IPS DF 19.7 (cell line): ENCODE measurements around the gene CIITA.
"Not testable (repeated sequence)": the region's sequence is repeated elsewhere in the genome, so short reads cannot be mapped to it uniquely, and the experiment has no call there.

Experiments
- DNase-seq: peaks from one replicate; pipeline ENCODE4 v3.0.0-alpha.2; 2013; ENCODE audit warnings: low read depth, low spot score

The CIITA gene, protein sequence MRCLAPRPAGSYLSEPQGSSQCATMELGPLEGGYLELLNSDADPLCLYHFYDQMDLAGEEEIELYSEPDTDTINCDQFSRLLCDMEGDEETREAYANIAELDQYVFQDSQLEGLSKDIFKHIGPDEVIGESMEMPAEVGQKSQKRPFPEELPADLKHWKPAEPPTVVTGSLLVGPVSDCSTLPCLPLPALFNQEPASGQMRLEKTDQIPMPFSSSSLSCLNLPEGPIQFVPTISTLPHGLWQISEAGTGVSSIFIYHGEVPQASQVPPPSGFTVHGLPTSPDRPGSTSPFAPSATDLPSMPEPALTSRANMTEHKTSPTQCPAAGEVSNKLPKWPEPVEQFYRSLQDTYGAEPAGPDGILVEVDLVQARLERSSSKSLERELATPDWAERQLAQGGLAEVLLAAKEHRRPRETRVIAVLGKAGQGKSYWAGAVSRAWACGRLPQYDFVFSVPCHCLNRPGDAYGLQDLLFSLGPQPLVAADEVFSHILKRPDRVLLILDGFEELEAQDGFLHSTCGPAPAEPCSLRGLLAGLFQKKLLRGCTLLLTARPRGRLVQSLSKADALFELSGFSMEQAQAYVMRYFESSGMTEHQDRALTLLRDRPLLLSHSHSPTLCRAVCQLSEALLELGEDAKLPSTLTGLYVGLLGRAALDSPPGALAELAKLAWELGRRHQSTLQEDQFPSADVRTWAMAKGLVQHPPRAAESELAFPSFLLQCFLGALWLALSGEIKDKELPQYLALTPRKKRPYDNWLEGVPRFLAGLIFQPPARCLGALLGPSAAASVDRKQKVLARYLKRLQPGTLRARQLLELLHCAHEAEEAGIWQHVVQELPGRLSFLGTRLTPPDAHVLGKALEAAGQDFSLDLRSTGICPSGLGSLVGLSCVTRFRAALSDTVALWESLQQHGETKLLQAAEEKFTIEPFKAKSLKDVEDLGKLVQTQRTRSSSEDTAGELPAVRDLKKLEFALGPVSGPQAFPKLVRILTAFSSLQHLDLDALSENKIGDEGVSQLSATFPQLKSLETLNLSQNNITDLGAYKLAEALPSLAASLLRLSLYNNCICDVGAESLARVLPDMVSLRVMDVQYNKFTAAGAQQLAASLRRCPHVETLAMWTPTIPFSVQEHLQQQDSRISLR

GRCh38 chr16:10876799-10877341, at the start of gene CIITA:
CIITA (plus strand) TSS chr16:10877202; CDS start chr16:10877331, 129 bp downstream.
- no peak for DNase-seq

- DNase-seq = no peak
These were observed 49.2 kb upstream of the CIITA start for GRCh38 chr16:10827691-10828341.

- DNase-seq = no peak
These were observed 48.1 kb upstream of the CIITA start for GRCh38 chr16:10828851-10829366.

DNA sequence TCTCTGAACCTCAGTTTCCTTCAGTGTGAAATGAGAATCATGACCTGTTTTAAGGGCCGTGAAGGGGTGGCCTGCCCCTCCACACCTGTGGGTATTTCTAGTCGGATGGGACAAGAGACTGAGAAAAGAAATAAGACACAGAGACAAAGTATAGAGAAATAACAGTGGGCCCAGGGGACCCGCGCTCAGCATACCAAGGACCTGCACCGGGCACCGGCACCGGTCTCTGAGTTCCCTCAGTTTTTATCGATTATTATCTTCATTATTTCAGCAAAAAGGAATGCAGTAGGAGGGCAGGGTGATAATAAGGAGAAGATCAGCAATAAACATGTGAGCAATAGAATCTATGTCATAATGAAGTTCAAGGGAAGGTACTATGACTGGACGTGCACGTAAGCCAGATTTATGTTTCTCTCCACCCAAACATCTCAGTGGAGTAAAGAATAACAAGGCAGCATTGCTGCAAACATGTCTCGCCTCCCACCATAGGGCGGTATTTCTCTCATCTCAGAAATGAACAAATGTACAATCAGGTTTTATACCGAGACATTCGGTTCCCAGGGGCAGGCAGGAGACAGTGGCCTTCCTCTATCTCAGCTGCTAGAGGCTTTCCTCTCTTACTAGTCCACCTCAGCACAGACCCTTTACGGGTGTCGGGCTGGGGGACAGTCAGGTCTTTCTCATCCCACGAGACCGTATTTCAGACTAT, 47.5 kb upstream of the CIITA start:
- not testable (repeated sequence) for DNase-seq

DNA sequence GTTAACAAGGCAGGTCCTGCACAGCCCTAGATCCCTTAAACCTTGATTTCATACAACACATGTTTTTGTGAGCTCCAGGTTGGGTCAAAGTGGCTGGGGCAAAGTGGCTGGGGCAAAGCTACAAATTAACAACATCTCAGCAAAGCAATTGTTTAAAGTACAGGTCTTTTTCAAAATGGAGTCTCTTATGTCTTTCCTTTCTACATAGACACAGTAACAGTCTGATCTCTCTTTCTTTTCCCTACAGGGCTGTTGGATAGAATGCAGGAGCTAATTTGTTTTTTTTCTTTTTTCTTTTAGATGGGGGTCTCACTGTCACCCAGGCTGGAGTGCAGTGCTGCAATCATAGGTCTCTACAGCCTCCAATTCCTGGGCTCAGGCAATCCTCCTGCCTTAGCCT, 46.8 kb upstream of the CIITA start:
- DNase-seq = not testable (repeated sequence)

- DNase-seq = no peak
These were observed 44.8 kb upstream of the CIITA start for GRCh38 chr16:10831894-10832886.

- no peak for DNase-seq
These were observed 43.7 kb upstream of the CIITA start for GRCh38 chr16:10833271-10833670.

DNA sequence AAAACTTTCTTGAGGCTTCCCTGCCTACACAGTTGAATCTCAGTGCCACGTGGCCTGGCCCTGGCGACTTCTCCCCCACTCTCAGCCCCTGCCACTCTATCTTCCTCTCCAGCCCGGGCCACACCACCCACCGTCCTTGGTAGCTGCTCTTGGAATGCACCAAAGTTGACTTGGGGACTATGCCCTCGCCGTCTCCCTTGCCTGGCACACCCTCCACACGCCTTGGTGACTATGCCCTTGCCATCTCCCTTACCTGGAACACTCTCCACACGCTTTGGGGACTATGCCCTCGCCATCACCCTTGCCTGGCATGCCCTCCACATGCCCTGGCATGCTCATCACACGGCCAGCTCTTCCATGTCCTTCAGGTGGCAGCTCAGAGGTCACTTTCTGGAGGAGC, 42.9 kb upstream of the CIITA start:
- no peak for DNase-seq

GRCh38 chr16:10834766-10835165, 42.2 kb upstream of the CIITA start:
- DNase-seq = no peak

- no peak for DNase-seq
These were observed 41.6 kb upstream of the CIITA start for GRCh38 chr16:10835281-10835931.

DNA sequence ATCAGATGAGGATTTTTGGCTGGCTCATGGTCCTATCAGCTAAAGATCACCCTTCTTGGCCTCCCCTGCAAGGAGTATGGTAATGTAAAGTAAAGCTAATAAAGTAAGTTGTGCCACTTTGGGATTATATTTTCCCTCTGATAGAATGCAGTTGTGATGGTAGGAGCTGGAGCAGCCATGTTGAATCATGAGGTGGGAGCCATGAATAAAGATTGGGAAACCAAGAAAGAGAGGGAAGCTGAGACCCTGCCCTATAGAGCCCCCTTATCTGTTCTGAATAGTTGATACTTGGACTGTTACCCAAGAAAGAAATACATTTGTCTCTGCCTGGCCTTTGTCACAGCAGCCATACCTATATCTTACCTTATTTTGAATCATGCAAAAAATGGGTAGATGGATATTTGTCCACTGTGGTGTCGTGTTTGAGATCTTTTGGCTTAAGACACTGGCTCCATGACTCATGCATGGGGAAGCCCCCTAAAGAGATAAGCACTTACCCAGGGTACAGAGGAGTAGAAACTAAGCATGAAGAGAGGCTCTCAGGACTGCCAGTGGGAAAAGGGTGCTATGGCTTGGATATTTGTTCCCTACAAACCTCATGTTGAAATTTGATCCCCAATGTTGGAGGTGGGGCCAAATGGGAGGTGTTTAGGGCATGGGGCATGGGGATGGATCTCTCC, 40.7 kb upstream of the CIITA start:
- no peak for DNase-seq

DNA sequence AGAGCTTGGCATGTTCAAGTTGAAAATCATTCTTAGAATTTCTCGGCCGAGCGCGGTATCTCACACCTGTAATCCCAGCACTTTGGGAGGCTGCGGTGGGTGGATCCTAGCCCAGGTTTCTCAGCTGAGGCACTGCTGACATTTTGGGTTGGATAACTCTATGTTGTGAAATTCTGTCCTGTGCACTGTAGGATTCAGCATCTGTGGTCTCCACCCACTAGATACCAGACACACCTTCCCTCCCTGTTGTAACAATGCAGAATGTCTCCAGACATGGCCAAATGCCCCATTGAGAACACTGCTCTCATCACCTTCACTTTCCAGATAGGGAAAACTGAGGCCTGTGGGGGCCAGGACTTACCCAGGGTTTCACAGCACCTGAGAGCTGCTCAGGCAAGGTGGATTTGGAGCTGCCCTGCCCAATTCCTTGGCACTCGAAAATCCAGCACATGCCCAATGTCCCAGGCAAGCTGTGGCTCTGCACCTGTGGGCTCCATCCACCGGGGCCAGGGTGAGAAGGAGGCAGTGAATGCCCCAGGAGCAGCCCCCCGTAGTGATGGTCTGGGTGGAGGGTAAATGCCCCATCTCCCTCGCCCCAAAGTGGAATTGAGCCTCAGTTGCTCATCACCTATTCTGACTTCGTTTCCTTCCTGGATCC, 38.3 kb upstream of the CIITA start:
- no peak for DNase-seq

DNA sequence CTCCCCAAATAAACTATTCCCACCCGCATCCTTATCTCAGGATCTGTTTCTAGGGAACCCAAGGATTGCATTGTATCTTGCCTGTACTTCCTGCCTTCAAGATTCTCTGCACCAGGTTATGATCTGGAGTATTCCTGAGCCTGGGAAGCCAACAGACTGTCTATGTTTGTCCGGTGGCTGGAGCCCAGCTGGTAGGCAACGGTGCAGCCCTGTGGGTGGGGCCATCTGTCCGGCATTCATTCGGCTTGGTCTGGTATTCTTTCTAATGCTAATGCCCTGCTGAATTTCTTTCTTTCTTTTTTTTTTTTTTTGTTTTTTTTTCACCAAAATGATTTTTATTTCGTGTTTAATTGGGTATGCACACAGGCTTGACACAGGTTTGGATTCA, 37.7 kb upstream of the CIITA start:
- DNase-seq = no peak

GRCh38 chr16:10840703-10841102, 36.3 kb upstream of the CIITA start:
- no peak for DNase-seq

GRCh38 chr16:10846213-10846998, 30.6 kb upstream of the CIITA start:
- DNase-seq = no peak

DNA sequence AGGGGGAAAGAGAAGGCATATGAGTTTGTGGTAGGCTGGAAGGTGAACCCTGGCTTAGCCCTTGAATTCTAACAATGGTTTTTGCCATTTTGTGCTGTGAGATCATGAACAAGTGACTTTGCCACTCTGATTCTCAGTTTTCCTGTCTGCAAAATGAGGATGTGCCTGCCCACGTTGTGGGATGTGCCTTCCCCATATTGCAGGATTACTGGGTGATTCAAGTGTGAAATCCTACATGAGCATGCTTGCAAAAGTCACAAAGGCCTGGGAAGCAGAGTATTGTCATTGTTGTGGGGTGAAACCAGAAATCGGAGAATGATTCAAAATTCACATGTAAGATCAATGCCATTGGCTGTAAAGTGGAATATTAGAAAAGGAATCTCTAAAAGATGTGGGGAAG, 29.8 kb upstream of the CIITA start:
- DNase-seq = no peak
